ENCODE results near the gene CMSS1. TPM values are rescaled to one million over a fixed set of nuclear protein-coding genes. Genes with fewer than 3 reads are reported as not detected.

The CMSS1 gene
- total and polyA plus RNA-seq, 8 donors: 14.4 to 29.9 (median 15.9) TPM

DNA sequence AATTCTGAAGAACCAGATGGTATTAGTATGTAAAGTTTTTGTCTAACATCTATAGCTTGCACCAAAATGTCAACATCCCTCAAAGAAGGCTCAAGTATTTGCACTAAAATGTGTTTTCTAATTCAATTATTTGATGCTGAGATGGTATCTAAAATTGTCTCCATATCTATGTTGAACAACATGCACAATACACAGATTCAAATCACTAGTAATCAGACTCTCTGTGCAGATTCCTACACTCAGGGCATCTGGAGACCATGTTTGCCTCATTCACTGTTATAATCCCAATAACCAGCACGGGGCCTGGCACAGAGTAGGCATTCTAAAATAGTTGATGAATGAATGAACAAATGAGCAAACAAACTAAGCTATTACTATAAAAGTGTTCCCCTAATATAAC is 294.1 kb downstream of the CMSS1 start:
- ATAC-seq: no peak
- no peaks in the 10 kb centered on the region for H3K9me3 ChIP-seq
- TF ChIP-seq, protein P1, sequence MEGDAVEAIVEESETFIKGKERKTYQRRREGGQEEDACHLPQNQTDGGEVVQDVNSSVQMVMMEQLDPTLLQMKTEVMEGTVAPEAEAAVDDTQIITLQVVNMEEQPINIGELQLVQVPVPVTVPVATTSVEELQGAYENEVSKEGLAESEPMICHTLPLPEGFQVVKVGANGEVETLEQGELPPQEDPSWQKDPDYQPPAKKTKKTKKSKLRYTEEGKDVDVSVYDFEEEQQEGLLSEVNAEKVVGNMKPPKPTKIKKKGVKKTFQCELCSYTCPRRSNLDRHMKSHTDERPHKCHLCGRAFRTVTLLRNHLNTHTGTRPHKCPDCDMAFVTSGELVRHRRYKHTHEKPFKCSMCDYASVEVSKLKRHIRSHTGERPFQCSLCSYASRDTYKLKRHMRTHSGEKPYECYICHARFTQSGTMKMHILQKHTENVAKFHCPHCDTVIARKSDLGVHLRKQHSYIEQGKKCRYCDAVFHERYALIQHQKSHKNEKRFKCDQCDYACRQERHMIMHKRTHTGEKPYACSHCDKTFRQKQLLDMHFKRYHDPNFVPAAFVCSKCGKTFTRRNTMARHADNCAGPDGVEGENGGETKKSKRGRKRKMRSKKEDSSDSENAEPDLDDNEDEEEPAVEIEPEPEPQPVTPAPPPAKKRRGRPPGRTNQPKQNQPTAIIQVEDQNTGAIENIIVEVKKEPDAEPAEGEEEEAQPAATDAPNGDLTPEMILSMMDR (IDR thresholded peaks at IDR 0.05): no peak
- no peaks in the 10 kb centered on the region for H3K27me3 ChIP-seq
- WGBS, 2 donors: 91 to 98% methylated on average over 1 of the region's 1 CpG
- no peaks in the 10 kb centered on the region for H3K36me3 ChIP-seq
- H3K4me1 ChIP-seq: peaks cover 0 to 3% (median 0%) of the 10 kb centered on the region in 3 donors
- intact Hi-C loops (cut with DNase I): no loop called here
- no peak overlapping the region for H3K27ac ChIP-seq
- DNase-seq: no peak
- FAIRE-seq: no peak
- H3K4me3 ChIP-seq: no peak overlapping the region

DNA sequence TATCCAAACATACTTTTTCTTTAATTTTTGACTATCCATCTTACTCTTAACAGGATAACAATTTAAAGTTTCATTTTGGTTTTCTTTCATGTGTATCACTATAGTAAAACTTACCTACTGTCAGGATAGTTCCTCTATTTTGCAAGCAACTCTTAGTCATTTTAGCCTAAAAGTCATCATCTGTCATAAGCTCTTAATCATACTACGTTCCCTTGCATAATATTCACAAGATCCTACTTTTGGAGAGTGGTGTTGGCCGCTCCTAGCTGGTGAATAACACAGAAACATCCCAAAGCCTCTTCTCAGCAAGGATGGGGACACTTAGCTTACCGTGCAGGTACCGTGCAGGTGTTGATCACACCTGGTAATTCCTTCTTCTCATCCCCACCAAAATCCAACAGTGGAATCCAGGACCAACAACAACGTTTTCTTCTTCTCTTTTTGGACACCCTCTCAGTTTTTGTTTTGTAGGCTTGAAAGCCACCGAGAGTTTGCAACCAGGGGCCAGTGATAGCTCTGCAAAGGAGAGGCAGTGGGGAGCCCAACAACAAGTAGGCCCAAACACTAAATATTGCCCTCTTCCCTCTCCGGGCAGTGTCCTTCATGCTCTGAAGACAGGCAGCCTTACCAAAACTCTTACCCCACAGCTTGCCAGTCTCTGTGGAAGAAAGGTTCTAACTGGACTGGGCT is 296.2 kb downstream of the CMSS1 start:
- Histone ChIP-seq H3K36me3 (no peaks in the 10 kb centered on the region), H3K27me3 (no peaks in the 10 kb centered on the region), H3K4me3 (no peak overlapping the region), H3K4me1 (no peaks in the 10 kb centered on the region), H3K27ac (no peak overlapping the region), H3K9me3 (no peaks in the 10 kb centered on the region)
- TF ChIP-seq, protein P1 (IDR thresholded peaks at IDR 0.05): no peak
- no peak for ATAC-seq
- FAIRE-seq: no peak
- WGBS, 2 donors: 91 to 94% methylated on average over 7 of the region's 7 CpGs
- DNase-seq: no peak
- intact Hi-C loops (cut with DNase I): no loop called here

DNA sequence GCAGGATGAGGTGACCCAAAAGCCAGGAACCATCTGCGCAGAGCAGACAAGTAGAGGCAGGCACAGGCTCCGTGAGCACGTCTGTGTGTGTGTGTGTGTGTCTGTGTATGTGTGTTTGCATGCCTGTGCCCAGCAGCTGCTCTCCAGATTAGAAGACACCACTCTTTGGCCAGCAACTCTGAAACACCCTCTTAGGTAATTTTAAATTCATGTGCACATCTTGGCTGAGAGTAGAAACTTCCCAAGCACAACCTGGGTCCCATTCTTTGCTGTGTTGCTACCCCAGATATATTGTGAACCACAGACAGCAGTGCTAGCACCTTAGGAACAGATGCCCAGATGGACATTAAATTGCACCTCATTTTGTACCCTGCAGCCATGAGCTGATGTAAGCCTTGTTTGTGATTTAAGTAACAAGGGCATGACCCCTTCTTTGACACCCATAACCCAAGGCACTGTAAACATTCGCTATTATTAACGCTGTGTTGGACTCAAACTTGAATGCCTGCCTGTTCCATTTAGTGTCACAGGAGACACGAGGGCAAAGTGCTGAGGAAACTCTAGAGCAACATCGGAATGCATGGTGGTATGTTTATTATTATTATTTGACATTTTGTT is 296.9 kb downstream of the CMSS1 start, which contains the start of gene FILIP1L:
TSS of gene FILIP1L (minus strand) at position 89 of the 618 bp plus-strand sequence.
- DNase-seq: no peak
- no peak for ATAC-seq
- WGBS, 2 donors: 90 to 93% methylated on average over 7 of the region's 7 CpGs

DNA sequence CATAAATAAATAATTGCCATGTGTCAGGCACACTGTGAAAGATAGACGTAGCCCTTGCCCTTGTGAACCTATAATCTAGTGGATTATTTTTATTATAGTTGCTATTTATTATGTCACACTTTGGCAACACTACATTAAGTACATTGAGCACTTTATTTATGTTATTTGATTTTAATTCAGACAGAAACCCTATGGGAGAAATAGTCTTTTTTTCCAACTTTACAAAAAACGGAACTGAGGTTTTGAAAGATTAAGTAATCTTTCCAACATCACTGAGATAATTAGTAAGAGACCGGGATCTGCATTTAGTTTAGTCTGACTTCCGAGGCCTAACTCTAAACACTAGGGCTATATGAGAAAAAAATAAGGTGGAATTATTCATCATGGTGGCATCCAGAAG is 299.4 kb downstream of the CMSS1 start:
- no peak overlapping the region for H3K4me3 ChIP-seq
- WGBS, 2 donors: 91 to 93% methylated on average over 4 of the region's 4 CpGs
- TF ChIP-seq, protein P1 (IDR thresholded peaks at IDR 0.05): no peak
- no peak overlapping the region for H3K27ac ChIP-seq
- ATAC-seq: no peak
- FAIRE-seq: no peak
- no peaks in the 10 kb centered on the region for H3K27me3 ChIP-seq
- H3K4me1 ChIP-seq: no peaks in the 10 kb centered on the region
- H3K36me3 ChIP-seq: no peaks in the 10 kb centered on the region
- intact Hi-C loops (cut with DNase I): no loop called here
- no peak for DNase-seq
- no peaks in the 10 kb centered on the region for H3K9me3 ChIP-seq

More for the DNA sequence above, 296.9 kb downstream of the CMSS1 start, which contains the start of gene FILIP1L:
- Histone ChIP-seq H3K27me3 (no peaks in the 10 kb centered on the region), H3K36me3 (no peaks in the 10 kb centered on the region), H3K9me3 (no peaks in the 10 kb centered on the region), H3K4me3 (no peak within 1 kb of the TSS), H3K27ac (no peak within 1 kb of the TSS), H3K4me1 (no peaks in the 10 kb centered on the region)
- TF ChIP-seq, protein P1 (IDR thresholded peaks at IDR 0.05): no peak
- intact Hi-C loops (cut with DNase I): no loop called here
- FAIRE-seq: no peak

DNA sequence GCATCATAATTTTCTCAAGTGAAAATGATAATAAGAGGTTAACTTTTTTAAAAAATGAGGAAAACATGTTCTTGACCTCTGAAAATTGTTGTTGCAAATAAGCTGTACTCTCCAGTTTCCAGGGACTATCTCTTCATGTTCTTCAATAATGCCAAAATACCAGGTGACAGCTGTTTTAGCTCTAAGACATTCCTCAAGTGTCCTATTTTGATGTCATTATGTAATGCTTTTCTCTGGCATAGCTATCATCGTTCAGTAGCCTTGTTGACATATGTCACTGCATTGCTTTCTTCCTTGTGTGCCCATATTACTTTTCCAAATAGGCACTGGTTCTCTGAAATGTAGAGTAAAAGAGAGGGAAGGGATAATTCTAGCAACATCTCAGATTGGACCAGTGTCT is 302.4 kb downstream of the CMSS1 start:
- DNase-seq (no peak), FAIRE-seq (no peak), ATAC-seq (no peak)
- WGBS, 2 donors: 8 to 23% methylated on average over 1 of the region's 1 CpG
- no peaks in the 10 kb centered on the region for H3K4me1 ChIP-seq
- no peak overlapping the region for H3K4me3 ChIP-seq
- no peaks in the 10 kb centered on the region for H3K9me3 ChIP-seq
- intact Hi-C loops (cut with DNase I): no loop called here
- TF ChIP-seq, protein P1 (IDR thresholded peaks at IDR 0.05): no peak
- no peaks in the 10 kb centered on the region for H3K36me3 ChIP-seq
- no peaks in the 10 kb centered on the region for H3K27me3 ChIP-seq
- no peak overlapping the region for H3K27ac ChIP-seq
